Thyroid gland (tissue), 4 donors: ENCODE measurements around the gene CWC15.

Experiments
- CTCF ChIP-seq, 6 experiments: fragments of 200-600 bp in 3 of 6; fragments of 450-650 bp in 3 of 6; sonication (generic) in 3 of 6; IDR thresholded peaks; one replicate each; pipeline ENCODE4 v1.5.1; 2016 to 2019; ENCODE audit warnings: antibody characterized with exemption in 6 of 6, mild to moderate bottlenecking in 2 of 6, inconsistent platforms in 1 of 6, moderate library complexity in 1 of 6
- POLR2A ChIP-seq, 2 donors: fragments of 450-650 bp; IDR thresholded peaks; one replicate each; pipeline ENCODE4 v1.6.1; 2017; ENCODE audit warnings: antibody characterized with exemption in 2 of 2, mild to moderate bottlenecking in 2 of 2, moderate library complexity in 1 of 2

- TF ChIP-seq CTCF (IDR thresholded peaks at IDR 0.05) = no peak
- no peak for TF ChIP-seq POLR2A (IDR thresholded peaks at IDR 0.05)
Measured at GRCh38 chr11:94941131-94941530, 32.2 kb downstream of the CWC15 start.
